ENCODE data around the gene XPR1. TPM values are rescaled to one million over a fixed set of nuclear protein-coding genes. Genes with fewer than 3 reads are reported as not detected.
"Not testable (repeated sequence)": the region's sequence is repeated elsewhere in the genome, so short reads cannot be mapped to it uniquely, and the experiment has no call there.

The XPR1 gene
- total RNA-seq, 4 donors from 2014 or later, result 16.8 to 25.3 (median 18.8) TPM

DNA sequence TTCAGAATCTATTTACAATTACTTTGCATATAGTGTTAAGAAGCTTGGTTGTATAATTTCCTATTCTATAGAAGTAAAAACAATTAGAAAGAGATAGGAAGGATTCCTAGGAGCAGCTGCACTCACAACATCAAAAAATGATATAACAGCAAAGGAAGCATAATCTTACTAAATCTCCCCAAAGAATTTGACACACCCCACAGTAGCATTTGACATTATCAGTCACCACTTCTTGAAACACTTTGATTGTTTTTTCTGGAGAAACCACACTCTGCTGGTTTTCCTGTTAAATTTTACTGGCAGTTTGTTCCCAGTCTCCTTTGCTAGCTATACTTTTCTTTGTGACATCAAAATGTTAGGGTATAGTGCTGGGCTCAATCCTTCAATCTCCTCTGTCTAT, 180.1 kb downstream of the XPR1 start:
- Histone ChIP-seq H3K36me3 (peaks cover 0 to 33% (median 0%) of the 10 kb centered on the region in 3 donors), H3K27ac (no peak overlapping the region), H3K4me1 (no peaks in the 10 kb centered on the region), H3K4me3 (no peak overlapping the region), H3K27me3 (no peaks in the 10 kb centered on the region), H3K9me3 (no peaks in the 10 kb centered on the region)
- TF ChIP-seq EP300 (IDR thresholded peaks at IDR 0.05), result no peak
- TF ChIP-seq, protein P1, sequence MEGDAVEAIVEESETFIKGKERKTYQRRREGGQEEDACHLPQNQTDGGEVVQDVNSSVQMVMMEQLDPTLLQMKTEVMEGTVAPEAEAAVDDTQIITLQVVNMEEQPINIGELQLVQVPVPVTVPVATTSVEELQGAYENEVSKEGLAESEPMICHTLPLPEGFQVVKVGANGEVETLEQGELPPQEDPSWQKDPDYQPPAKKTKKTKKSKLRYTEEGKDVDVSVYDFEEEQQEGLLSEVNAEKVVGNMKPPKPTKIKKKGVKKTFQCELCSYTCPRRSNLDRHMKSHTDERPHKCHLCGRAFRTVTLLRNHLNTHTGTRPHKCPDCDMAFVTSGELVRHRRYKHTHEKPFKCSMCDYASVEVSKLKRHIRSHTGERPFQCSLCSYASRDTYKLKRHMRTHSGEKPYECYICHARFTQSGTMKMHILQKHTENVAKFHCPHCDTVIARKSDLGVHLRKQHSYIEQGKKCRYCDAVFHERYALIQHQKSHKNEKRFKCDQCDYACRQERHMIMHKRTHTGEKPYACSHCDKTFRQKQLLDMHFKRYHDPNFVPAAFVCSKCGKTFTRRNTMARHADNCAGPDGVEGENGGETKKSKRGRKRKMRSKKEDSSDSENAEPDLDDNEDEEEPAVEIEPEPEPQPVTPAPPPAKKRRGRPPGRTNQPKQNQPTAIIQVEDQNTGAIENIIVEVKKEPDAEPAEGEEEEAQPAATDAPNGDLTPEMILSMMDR (IDR thresholded peaks at IDR 0.05), result no peak
- TF ChIP-seq POLR2A (IDR thresholded peaks at IDR 0.05), result no peak
- DNase-seq (ENCODE audit: low spot score in 2 of 2), result no peak

DNA sequence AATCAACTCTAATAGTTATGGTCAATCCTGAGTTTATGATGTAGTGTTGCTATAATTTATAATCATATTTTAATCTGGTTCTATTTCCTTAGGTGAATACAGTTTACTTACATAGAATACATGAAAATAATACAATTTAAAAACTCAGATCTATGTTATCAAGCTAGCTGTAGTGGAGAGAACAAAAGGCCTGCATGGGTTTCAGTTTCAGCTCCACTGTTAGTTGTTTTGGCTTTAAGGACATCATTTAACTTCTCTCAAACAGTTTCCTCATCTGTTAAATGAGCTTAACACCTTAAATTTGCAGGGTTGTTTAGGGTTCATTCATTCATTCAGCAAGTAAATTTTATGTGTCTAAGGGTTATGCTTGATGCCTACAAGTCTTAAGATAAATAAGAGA, 182.4 kb downstream of the XPR1 start:
- no peak overlapping the region for H3K4me3 ChIP-seq
- TF ChIP-seq, protein P1 (IDR thresholded peaks at IDR 0.05), result no peak
- no peak for TF ChIP-seq POLR2A (IDR thresholded peaks at IDR 0.05)
- TF ChIP-seq EP300 (IDR thresholded peaks at IDR 0.05), result no peak
- DNase-seq (ENCODE audit: low spot score in 2 of 2), result no peak
- no peaks in the 10 kb centered on the region for H3K9me3 ChIP-seq
- no peak overlapping the region for H3K27ac ChIP-seq
- H3K27me3 ChIP-seq, result no peaks in the 10 kb centered on the region
- no peaks in the 10 kb centered on the region for H3K4me1 ChIP-seq
- peaks cover 0 to 22% (median 0%) of the 10 kb centered on the region in 3 donors for H3K36me3 ChIP-seq

DNA sequence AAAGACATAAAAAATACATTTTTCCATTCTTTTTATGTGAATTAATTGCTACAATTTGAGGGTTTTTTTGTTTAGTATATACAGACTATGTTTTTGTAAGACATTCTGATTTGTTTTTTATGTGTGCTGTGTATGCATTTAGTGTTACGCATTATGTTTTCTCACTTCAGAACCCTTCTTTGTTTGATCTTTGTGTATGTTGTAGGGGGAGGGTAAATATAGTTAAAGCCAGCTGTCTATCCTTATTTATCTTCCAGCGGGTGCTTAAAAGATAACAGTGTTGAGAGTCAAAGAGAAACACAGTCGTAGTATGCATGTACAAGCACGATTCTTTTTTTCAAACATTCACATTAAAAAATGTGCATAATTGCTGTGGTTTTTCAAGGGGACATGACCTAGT, 183.4 kb downstream of the XPR1 start:
- Histone ChIP-seq H3K27me3 (no peaks in the 10 kb centered on the region), H3K27ac (no peak overlapping the region), H3K9me3 (peaks cover 0 to 2% (median 0%) of the 10 kb centered on the region in 4 donors), H3K4me3 (no peak overlapping the region), H3K36me3 (peaks cover 0 to 30% (median 0%) of the 10 kb centered on the region in 3 donors), H3K4me1 (no peaks in the 10 kb centered on the region)
- no peak for DNase-seq (ENCODE audit: low spot score in 2 of 2)
- TF ChIP-seq POLR2A (IDR thresholded peaks at IDR 0.05), result no peak
- TF ChIP-seq EP300 (IDR thresholded peaks at IDR 0.05), result no peak
- TF ChIP-seq, protein P1 (IDR thresholded peaks at IDR 0.05), result no peak
- WGBS, 2 donors, result 63 to 66% methylated on average over 4 of the region's 4 CpGs

DNA sequence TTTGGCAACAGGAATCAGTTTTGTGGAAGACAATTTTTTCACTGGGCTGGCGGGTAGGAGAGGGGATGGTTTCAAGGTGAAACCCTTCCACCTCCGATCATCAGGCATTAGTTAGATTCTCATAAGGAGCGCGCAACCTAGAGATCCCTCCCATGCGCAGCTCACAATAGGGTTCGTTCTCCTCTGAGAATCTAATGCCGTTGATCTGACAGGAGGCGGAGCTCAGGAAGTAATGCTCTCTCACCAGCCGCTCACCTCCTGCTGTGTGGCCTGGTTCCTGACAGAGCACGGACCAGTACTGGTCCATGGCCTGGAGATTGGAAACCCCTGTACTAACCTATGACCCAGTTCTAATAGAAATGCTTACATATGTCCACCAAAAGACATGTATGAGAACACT, 184.3 kb downstream of the XPR1 start:
- TF ChIP-seq POLR2A (IDR thresholded peaks at IDR 0.05), result no peak
- no peak for TF ChIP-seq EP300 (IDR thresholded peaks at IDR 0.05)
- TF ChIP-seq, protein P1 (IDR thresholded peaks at IDR 0.05), result no peak
- no peak overlapping the region for H3K27ac ChIP-seq
- WGBS, 2 donors, result 85 to 93% methylated on average over 10 of the region's 10 CpGs

DNA sequence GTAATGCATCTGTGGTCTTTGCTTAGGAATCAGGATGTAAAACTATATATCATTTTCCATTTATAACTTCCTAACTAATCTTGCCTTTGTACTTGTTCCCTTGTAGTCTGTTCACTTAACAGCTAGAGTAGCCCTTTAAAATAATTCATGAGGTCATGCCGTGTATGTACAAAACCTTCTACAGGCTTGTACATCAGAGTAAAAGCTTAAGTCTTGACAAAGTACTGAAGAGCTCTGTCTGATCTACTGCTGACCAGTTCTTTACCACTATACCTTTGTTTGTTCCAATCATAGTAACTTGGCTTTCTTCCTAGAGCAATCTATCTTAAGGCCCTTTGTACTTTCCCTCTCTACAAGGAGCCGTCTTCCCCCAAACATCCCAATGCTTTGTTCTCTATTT, 190.1 kb downstream of the XPR1 start:
- Histone ChIP-seq H3K9me3 (peaks cover 0 to 2% (median 0%) of the 10 kb centered on the region in 4 donors), H3K27ac (no peak overlapping the region), H3K36me3 (peaks cover 0 to 41% (median 0%) of the 10 kb centered on the region in 3 donors), H3K4me3 (no peak overlapping the region), H3K27me3 (no peaks in the 10 kb centered on the region), H3K4me1 (no peaks in the 10 kb centered on the region)
- TF ChIP-seq POLR2A (IDR thresholded peaks at IDR 0.05), result no peak
- no peak for TF ChIP-seq EP300 (IDR thresholded peaks at IDR 0.05)
- TF ChIP-seq, protein P1 (IDR thresholded peaks at IDR 0.05), result no peak
- DNase-seq (ENCODE audit: low spot score in 2 of 2), result no peak
- WGBS, 2 donors, result 83% methylated on average over 2 of the region's 2 CpGs

More for the DNA sequence above, 184.3 kb downstream of the XPR1 start:
- peaks cover 0 to 39% (median 0%) of the 10 kb centered on the region in 3 donors for H3K36me3 ChIP-seq
- no peaks in the 10 kb centered on the region for H3K4me1 ChIP-seq
- no peak for DNase-seq (ENCODE audit: low spot score in 2 of 2)
- no peaks in the 10 kb centered on the region for H3K27me3 ChIP-seq
- H3K4me3 ChIP-seq, result no peak overlapping the region
- peaks cover 0 to 2% (median 0%) of the 10 kb centered on the region in 4 donors for H3K9me3 ChIP-seq

DNA sequence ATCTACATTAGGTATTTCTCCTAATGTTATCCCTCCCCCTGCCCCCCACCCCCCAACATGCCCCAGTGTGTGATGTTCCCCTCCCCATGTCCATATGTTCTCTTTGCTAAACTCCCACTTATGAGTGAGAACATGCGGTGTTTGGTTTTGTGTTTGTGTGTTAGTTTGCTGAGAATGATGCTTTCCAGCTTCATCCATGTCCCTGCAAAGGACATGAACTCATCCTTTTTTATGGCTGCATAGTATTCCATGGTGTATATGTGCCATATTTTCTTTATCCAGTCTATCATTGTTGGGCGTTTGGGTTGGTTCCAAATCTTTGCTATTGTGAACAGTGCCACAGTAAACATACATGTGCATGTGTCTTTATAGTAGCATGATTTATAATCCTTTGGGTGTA, 199.7 kb downstream of the XPR1 start:
- H3K27ac ChIP-seq; DNase-seq (ENCODE audit: low spot score in 2 of 2); H3K4me1 ChIP-seq; H3K4me3 ChIP-seq; H3K27me3 ChIP-seq: not testable (repeated sequence)
- WGBS, 2 donors, result 97% methylated on average over 2 of the region's 2 CpGs
- peaks cover 0 to 52% (median 0%) of the 10 kb centered on the region in 3 donors for H3K36me3 ChIP-seq
- H3K9me3 ChIP-seq, result peaks cover 0 to 27% (median 11%) of the 10 kb centered on the region in 4 donors

DNA sequence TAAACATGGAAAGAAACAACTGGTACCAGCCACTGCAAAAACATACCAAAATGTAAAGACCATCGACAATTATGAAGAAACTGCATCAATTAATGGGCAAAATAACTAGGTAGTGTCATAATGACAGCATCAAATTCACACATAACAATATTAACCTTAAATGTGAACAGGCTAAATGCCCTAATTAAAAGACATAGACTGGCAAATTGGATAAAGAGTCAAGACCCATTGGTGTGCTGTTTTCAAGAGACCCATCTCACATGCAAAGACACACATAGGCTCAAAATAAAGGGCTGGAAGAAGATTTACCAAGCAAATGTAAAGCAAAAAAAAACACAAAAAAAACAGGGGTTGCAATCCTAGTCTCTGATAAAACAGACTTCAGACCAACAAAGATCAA, 201.4 kb downstream of the XPR1 start:
- 97 to 100% methylated on average over 1 of the region's 1 CpG for WGBS, 2 donors

More for the DNA sequence above, 201.4 kb downstream of the XPR1 start:
- not testable (repeated sequence) for DNase-seq (ENCODE audit: low spot score in 2 of 2); H3K27ac ChIP-seq; H3K4me1 ChIP-seq; H3K27me3 ChIP-seq; H3K4me3 ChIP-seq
- Histone ChIP-seq H3K9me3 (peaks cover 0 to 27% (median 11%) of the 10 kb centered on the region in 4 donors), H3K36me3 (peaks cover 0 to 42% (median 0%) of the 10 kb centered on the region in 3 donors)
